Naive thymus-derived CD4-positive, alpha-beta T cell (primary cell): ENCODE results near the gene LINGO1. TPM values are rescaled to one million over a fixed set of nuclear protein-coding genes. Genes with fewer than 3 reads are reported as not detected.

Experiments
- ATAC-seq: fragments of 150-1000 bp; cut with Tn5 transposase; 2 replicates; pipeline ENCODE4 v1.10.0; 2021; ENCODE audit warnings: mild to moderate bottlenecking, moderate library complexity
- CTCF ChIA-PET: fragments of 350-600 bp; sonication (Branson Sonifier 250); formaldehyde crosslinking; loops from one replicate; lab custom pipeline; 2021; ENCODE audit warnings: antibody characterized with exemption; lab: Charles Lee
- POLR2A ChIA-PET: fragments of 350-600 bp; sonication (Branson Sonifier 250); formaldehyde crosslinking; loops from one replicate; lab custom pipeline; 2021; ENCODE audit warnings: antibody characterized with exemption, inconsistent platforms; lab: Charles Lee
- DNase-seq, 9 donors: peaks; one replicate each; pipeline versions ENCODE4 v3.0.0 to v3.0.0-alpha.2; 2020 to 2022; ENCODE audit warnings: mixed read lengths in 1 of 9
- H3K27ac ChIP-seq: one replicate; pipeline ENCODE4 v1.7.0; 2013; ENCODE audit warnings: mild to moderate bottlenecking, low read depth, low read length, moderate library complexity
- H3K27me3 ChIP-seq, 2 donors: one replicate each; pipeline ENCODE4 v1.7.0; 2013; ENCODE audit warnings: low read length in 2 of 2, mild to moderate bottlenecking in 2 of 2, moderate library complexity in 2 of 2; ENCODE audit not compliant: control insufficient read depth in 2 of 2, insufficient read depth in 2 of 2
- H3K36me3 ChIP-seq, 3 experiments: 1 replicate in 2 of 3; 2 replicates in 1 of 3; pipeline ENCODE4 v1.7.0; 2013; ENCODE audit warnings: low read length in 3 of 3, mild to moderate bottlenecking in 3 of 3, moderate library complexity in 1 of 3; ENCODE audit not compliant: insufficient read depth in 3 of 3, control insufficient read depth in 2 of 3
- H3K4me1 ChIP-seq, 2 donors: one replicate each; pipeline ENCODE4 v1.7.0; 2013; ENCODE audit warnings: low read length in 2 of 2, mild to moderate bottlenecking in 2 of 2, moderate library complexity in 1 of 2; ENCODE audit not compliant: control insufficient read depth in 2 of 2, insufficient read depth in 2 of 2
- H3K4me3 ChIP-seq: 2 replicates; pipeline ENCODE4 v1.7.0; 2013; ENCODE audit warnings: mild to moderate bottlenecking, low read length
- H3K9me3 ChIP-seq, 3 experiments: 1 replicate in 2 of 3; 2 replicates in 1 of 3; pipeline ENCODE4 v1.7.0; 2013; ENCODE audit warnings: low read length in 3 of 3; ENCODE audit not compliant: control insufficient read depth in 2 of 3
- H3K27ac Mint-ChIP-seq, 9 donors: one replicate each; pipeline ENCODE4 v1.8.0; 2020 to 2022; ENCODE audit warnings: mixed read lengths in 9 of 9, mild to moderate bottlenecking in 8 of 9, moderate library complexity in 5 of 9, inconsistent platforms in 2 of 9
- H3K27me3 Mint-ChIP-seq, 5 donors: one replicate each; pipeline ENCODE4 v1.8.0; 2021 to 2022; ENCODE audit warnings: mixed read lengths in 5 of 5, mild to moderate bottlenecking in 1 of 5
- H3K36me3 Mint-ChIP-seq, 5 donors: one replicate each; pipeline ENCODE4 v1.8.0; 2020 to 2022; ENCODE audit warnings: mixed read lengths in 5 of 5, mild to moderate bottlenecking in 3 of 5, inconsistent platforms in 1 of 5
- H3K4me1 Mint-ChIP-seq, 7 donors: one replicate each; pipeline ENCODE4 v1.8.0; 2020 to 2022; ENCODE audit warnings: mixed read lengths in 7 of 7, mild to moderate bottlenecking in 3 of 7, inconsistent platforms in 1 of 7
- H3K4me3 Mint-ChIP-seq, 10 donors: one replicate each; pipeline ENCODE4 v1.8.0; 2020 to 2022; ENCODE audit warnings: mild to moderate bottlenecking in 10 of 10, mixed read lengths in 10 of 10, moderate library complexity in 6 of 10, inconsistent platforms in 2 of 10
- H3K9me3 Mint-ChIP-seq, 11 donors: one replicate each; pipeline ENCODE4 v1.8.0; 2020 to 2022; ENCODE audit warnings: mixed read lengths in 11 of 11, mild to moderate bottlenecking in 4 of 11, inconsistent platforms in 1 of 11, moderate library complexity in 1 of 11
- intact Hi-C, 2 donors: fragments of 100-400 bp; cut with micrococcal nuclease; formaldehyde crosslinking; loops; one replicate each; pipeline ENCODE4 v1.15.1; 2023
- polyA plus RNA-seq, 2 donors: library from polyadenylated mRNA; unstranded; fragments of 300-500 nt; fragmentation: Illumina TruSeq; gene quantifications; one replicate each; pipeline ENCODE4 v1.2.3, GENCODE V29; 2021
- total RNA-seq, 6 experiments: library from RNA in 5 of 6; stranded (reverse) in 5 of 6; gene quantifications; 1 replicate in 5 of 6; 2 replicates in 1 of 6; pipeline ENCODE4 v1.2.3 and lab custom pipeline; 2021 to 2026

The LINGO1 gene
- total and polyA plus RNA-seq, 7 experiments from 2014 or later, result not detected

DNA sequence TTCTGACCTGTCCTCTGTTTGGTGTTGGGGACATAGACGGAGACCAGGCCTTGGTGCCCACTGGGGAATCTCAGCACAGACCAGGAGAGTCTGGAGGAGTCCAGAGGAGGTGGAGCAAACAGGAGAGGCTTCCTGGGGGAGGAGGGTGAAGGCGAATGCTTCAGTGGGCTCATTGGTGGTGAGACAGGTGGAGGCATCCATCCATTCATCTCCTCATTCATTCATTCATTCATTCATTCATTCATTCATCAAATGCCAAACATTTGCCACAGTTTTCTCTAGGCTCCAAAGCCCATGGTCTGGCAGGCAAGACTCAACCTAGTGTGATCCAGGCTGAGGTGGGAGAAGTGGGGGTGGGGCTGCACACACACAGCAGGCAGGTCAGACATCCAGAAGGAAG is 7.9 kb upstream of the LINGO1 start:
- H3K27me3 ChIP-seq, result no peaks in the 10 kb centered on the region
- ChIA-PET CTCF (no interaction called here), POLR2A (no interaction called here)
- H3K4me3 ChIP-seq, result no peak overlapping the region
- no peaks in the 10 kb centered on the region for H3K4me1 ChIP-seq
- ATAC-seq (no peak), DNase-seq (no peak)
- Mint-ChIP-seq H3K4me1 (peaks cover 0 to 2% (median 1%) of the 10 kb centered on the region in 7 donors), H3K4me3 (no peak overlapping the region), H3K36me3 (no peaks in the 10 kb centered on the region), H3K9me3 (no peaks in the 10 kb centered on the region), H3K27ac (no peak overlapping the region), H3K27me3 (peaks cover 12 to 53% (median 16%) of the 10 kb centered on the region in 5 donors)
- no peaks in the 10 kb centered on the region for H3K36me3 ChIP-seq
- no peaks in the 10 kb centered on the region for H3K9me3 ChIP-seq
- intact Hi-C loops, result no loop called here
- no peak overlapping the region for H3K27ac ChIP-seq

DNA sequence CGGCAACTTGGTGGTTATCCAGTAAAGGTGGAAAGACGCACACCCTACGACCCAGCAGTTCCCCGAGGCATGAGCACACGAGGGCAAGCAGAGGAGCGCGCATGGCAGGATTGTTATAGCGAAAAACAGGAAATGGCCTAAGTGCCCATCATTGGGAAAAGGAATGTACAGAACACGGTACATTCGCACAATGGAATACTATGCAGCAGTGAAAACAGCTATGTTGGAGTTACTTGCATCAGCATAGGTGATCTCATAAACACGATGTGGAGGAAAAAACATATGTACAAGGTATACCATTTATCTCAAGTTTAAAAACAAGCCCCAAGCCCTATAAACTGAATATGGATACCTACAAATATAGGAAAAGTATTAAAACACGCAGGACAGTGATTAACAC is 6.7 kb upstream of the LINGO1 start:
- Histone ChIP-seq H3K27ac (no peak overlapping the region), H3K9me3 (no peaks in the 10 kb centered on the region), H3K4me3 (no peak overlapping the region), H3K36me3 (no peaks in the 10 kb centered on the region), H3K4me1 (no peaks in the 10 kb centered on the region), H3K27me3 (peaks cover 0 to under 1% of the 10 kb centered on the region in 2 donors)
- CTCF ChIA-PET, result no interaction called here
- Mint-ChIP-seq H3K9me3 (no peaks in the 10 kb centered on the region), H3K27me3 (peaks cover 19 to 60% (median 24%) of the 10 kb centered on the region in 5 donors), H3K4me3 (no peak overlapping the region), H3K36me3 (no peaks in the 10 kb centered on the region), H3K27ac (no peak overlapping the region), H3K4me1 (peaks cover 0 to 6% (median 4%) of the 10 kb centered on the region in 7 donors)
- POLR2A ChIA-PET, result no interaction called here
- intact Hi-C loops, result no loop called here
- no peak for DNase-seq
- no peak for ATAC-seq

DNA sequence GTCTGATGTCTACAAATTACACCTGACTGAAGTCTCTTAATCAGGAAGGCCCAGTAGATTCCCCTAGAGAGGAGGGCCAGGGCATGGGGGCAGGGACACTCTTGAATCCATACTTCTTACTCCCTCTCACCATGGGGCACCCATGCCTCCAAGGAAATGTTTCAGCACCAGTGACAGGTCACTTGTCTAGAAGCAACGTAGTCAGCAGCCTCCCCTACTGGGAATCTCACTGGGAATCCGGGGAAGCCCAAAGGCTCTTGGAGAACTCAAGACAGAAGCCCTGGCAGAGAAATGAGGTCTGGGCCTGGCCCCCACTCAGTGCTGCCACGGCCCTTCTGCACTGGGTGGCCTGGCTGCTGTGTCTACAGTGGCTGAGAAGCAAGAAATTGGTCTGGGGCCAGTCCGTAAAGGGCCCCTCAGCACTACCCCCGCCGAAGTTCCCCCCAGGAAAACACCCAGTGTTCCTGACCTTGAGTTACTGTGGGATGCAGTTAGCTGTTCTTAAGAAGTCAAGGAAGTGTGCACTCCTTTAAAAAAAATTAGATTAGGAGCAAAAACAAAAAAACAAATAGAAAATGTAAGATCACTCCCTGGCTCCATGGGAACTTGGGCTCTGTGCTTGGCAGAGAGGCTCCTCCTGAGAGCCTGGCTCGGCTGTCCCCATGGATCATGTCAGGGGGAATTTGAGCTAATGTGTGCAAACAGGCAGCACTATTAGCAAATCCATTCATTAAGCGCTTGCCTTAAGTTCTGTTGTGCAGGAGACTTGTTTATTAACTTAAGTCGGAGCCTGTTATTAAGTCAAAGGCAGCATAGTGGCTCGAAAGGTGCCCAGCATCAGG is 5.4 kb upstream of the LINGO1 start:
- DNase-seq (no peak), ATAC-seq (no peak)
- Histone ChIP-seq H3K4me1 (peaks cover 0 to 9% of the 10 kb centered on the region in 2 donors), H3K27me3 (peaks cover 0 to 12% of the 10 kb centered on the region in 2 donors), H3K4me3 (no peak overlapping the region), H3K27ac (no peak overlapping the region), H3K36me3 (no peaks in the 10 kb centered on the region), H3K9me3 (no peaks in the 10 kb centered on the region)
- Mint-ChIP-seq H3K9me3 (no peaks in the 10 kb centered on the region), H3K36me3 (no peaks in the 10 kb centered on the region), H3K4me1 (peaks cover 6 to 19% (median 13%) of the 10 kb centered on the region in 7 donors), H3K27me3 (peaks cover 28 to 69% (median 32%) of the 10 kb centered on the region in 5 donors), H3K27ac (no peak overlapping the region), H3K4me3 (no peak overlapping the region)
- CTCF ChIA-PET, result no interaction called here
- intact Hi-C loops, result no loop called here
- POLR2A ChIA-PET, result no interaction called here

DNA sequence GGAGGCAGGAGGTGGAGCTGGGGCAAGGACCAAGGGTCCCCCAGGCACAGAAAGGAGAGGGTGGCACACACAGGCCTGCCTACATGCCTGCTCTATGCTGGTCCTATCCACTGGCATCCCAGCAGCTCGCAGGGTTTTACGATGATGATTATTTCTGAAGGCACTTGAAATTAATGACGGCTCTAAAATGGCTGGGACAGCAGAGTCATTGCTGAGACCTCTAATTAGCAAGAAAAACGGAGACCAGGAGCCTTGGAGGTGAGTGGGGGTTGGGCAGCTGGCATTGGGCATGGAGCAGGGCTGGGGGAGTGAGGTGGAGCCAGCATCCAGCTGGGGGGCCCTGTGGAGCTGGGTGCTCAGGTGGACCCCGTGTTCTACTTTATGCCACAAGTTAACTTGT is 3.5 kb upstream of the LINGO1 start:
- no peaks in the 10 kb centered on the region for H3K9me3 Mint-ChIP-seq
- intact Hi-C loops, result no loop called here
- no peaks in the 10 kb centered on the region for H3K9me3 ChIP-seq
- DNase-seq, result no peak
- peaks cover 6 to 20% (median 13%) of the 10 kb centered on the region in 7 donors for H3K4me1 Mint-ChIP-seq
- H3K4me1 ChIP-seq, result peaks cover 0 to 9% of the 10 kb centered on the region in 2 donors
- H3K27ac Mint-ChIP-seq, result no peak overlapping the region
- H3K27me3 ChIP-seq, result peaks cover 0 to 18% of the 10 kb centered on the region in 2 donors
- no peaks in the 10 kb centered on the region for H3K36me3 ChIP-seq
- peaks cover 28 to 62% (median 32%) of the 10 kb centered on the region in 5 donors for H3K27me3 Mint-ChIP-seq
- ChIA-PET POLR2A (no interaction called here), CTCF (no interaction called here)
- H3K4me3 Mint-ChIP-seq, result no peak overlapping the region
- no peak for ATAC-seq
- H3K36me3 Mint-ChIP-seq, result no peaks in the 10 kb centered on the region
- H3K27ac ChIP-seq, result no peak overlapping the region
- no peak overlapping the region for H3K4me3 ChIP-seq

DNA sequence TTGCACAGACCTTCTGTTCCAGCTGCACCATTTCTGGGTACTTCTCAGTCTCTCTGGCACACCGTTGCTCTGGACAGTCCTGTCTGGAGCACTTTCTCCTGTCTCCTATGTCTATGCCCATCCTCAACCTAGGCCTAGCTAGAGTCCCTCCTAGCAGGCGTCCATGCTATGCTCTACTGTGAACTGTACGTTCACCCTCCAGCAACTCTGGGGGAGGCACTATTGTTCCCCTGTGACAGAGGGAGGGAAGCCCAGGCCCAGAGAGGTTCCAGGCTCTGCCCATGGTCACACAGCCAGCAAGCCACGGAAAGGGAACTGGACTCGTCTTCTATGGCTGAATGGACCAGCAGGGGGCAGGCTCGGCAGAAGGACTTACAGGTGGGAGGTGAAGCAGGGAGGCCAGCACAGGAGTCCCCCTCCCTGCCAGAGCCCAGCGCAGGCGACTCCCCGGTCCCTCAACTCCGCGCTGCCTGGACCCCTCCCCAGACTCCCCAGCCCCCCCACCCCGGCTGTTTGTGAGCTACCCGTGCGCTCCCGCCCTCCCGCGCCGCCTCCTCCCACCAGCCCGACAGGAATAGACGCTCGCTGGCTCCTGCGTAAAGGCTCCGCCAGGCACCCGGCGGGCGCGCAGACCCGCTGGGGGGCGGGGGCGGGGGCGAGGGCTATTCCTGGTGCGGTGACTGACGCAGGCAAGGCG is 1.7 kb upstream of the LINGO1 start:
- H3K4me1 ChIP-seq, result peaks cover 0 to 9% of the 10 kb centered on the region in 2 donors
- H3K27me3 ChIP-seq, result peaks cover 0 to 18% of the 10 kb centered on the region in 2 donors
- intact Hi-C loops, result loop anchor here (1.0 to 5.0 kb wide), 2 partner anchors 187 to 243 kb away; no protein-coding TSS in a partner anchor

DNA sequence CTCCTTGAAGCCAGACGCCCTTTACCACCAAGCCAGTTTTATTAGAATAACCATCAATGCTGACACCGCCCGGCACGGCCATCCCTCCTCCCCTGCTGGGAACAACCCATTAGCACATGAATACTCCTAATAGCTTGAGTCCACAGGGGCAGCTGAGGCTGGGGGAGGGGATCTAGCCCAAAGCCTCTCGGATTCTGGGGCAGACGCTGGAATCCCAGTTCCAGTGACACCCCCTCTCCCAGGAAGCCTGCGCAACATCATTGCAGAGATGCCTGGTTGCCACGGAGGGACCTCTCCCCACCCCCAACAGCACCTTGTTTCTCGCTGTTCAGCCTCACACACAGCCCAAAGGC is 1.2 kb upstream of the LINGO1 start:
- ATAC-seq (no peak), DNase-seq (no peak)
- intact Hi-C loops, result loop anchor here (1.0 to 5.0 kb wide), 2 partner anchors 187 to 243 kb away; no protein-coding TSS in a partner anchor
- H3K4me3 Mint-ChIP-seq, result peak overlapping the region; percentile 30 to 84 (median 70)
- POLR2A ChIA-PET, result no interaction called here
- peaks cover 6 to 20% (median 13%) of the 10 kb centered on the region in 7 donors for H3K4me1 Mint-ChIP-seq
- H3K27ac Mint-ChIP-seq, result no peak overlapping the region
- H3K27me3 Mint-ChIP-seq, result peaks cover 28 to 62% (median 45%) of the 10 kb centered on the region in 5 donors
- peaks cover 0 to 1% (median 0%) of the 10 kb centered on the region in 5 donors for H3K36me3 Mint-ChIP-seq
- Histone ChIP-seq H3K36me3 (no peaks in the 10 kb centered on the region), H3K9me3 (no peaks in the 10 kb centered on the region), H3K4me3 (no peak overlapping the region), H3K27ac (no peak overlapping the region), H3K27me3 (peaks cover 0 to 18% of the 10 kb centered on the region in 2 donors), H3K4me1 (peaks cover 0 to 9% of the 10 kb centered on the region in 2 donors)
- CTCF ChIA-PET, result interaction anchor here (0.6 kb wide), 1 partner anchor 731 kb away, joined by 3 read pairs; no protein-coding TSS in a partner anchor
- H3K9me3 Mint-ChIP-seq, result no peaks in the 10 kb centered on the region

More for the DNA sequence above, 1.7 kb upstream of the LINGO1 start:
- no peak overlapping the region for H3K27ac ChIP-seq
- no peaks in the 10 kb centered on the region for H3K36me3 ChIP-seq
- Mint-ChIP-seq H3K4me1 (peaks cover 6 to 20% (median 13%) of the 10 kb centered on the region in 7 donors), H3K9me3 (no peaks in the 10 kb centered on the region), H3K4me3 (peak overlapping the region; percentile 7 to 84 (median 66)), H3K27me3 (peaks cover 28 to 63% (median 45%) of the 10 kb centered on the region in 5 donors), H3K27ac (no peak overlapping the region), H3K36me3 (peaks cover 0 to 1% (median 0%) of the 10 kb centered on the region in 5 donors)
- no peaks in the 10 kb centered on the region for H3K9me3 ChIP-seq
- no peak overlapping the region for H3K4me3 ChIP-seq
- ATAC-seq (no peak), DNase-seq (peak in 7 of 9 donors; percentile 13 to 68 (median 26))
- POLR2A ChIA-PET, result no interaction called here
- CTCF ChIA-PET, result interaction anchor here (0.6 kb wide), 1 partner anchor 731 kb away, joined by 3 read pairs; no protein-coding TSS in a partner anchor
